ENCODE results near the gene CHMP2A. TPM values are rescaled to one million over a fixed set of nuclear protein-coding genes. Genes with fewer than 3 reads are reported as not detected.

Gene CHMP2A
- total and polyA plus RNA-seq, 2 of the 13 experiments (the other 11 are each of a cell fraction or from before 2014, with no cell fraction given), result 49.7 to 55.0 TPM

- peak; percentile 99 for TF ChIP-seq HNRNPLL (IDR thresholded peaks at IDR 0.05; ENCODE audit: low read depth, low read length, poor library complexity, severe bottlenecking)
- 0 out of 2 replicates have a peak, but pooled peaks have one; percentile 77 for TF ChIP-seq ZNF431 (CRISPR knock-in tag; IDR thresholded peaks at IDR 0.05; ENCODE audit: borderline replicate concordance, low read depth)
- peak; percentile 70; the same call in 1 of the 2 replicates for TF ChIP-seq ZFP62 (CRISPR knock-in tag; IDR thresholded peaks at IDR 0.05)
- TF ChIP-seq ZNF225 (CRISPR knock-in tag; IDR thresholded peaks at IDR 0.05), result no peak
- TF ChIP-seq, protein P1, sequence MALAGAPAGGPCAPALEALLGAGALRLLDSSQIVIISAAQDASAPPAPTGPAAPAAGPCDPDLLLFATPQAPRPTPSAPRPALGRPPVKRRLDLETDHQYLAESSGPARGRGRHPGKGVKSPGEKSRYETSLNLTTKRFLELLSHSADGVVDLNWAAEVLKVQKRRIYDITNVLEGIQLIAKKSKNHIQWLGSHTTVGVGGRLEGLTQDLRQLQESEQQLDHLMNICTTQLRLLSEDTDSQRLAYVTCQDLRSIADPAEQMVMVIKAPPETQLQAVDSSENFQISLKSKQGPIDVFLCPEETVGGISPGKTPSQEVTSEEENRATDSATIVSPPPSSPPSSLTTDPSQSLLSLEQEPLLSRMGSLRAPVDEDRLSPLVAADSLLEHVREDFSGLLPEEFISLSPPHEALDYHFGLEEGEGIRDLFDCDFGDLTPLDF (CRISPR knock-in tag; IDR thresholded peaks at IDR 0.05), result peak; percentile 78
- no peak for TF ChIP-seq HNF1A (IDR thresholded peaks at IDR 0.05; ENCODE audit: low read depth)
- peak; percentile 54; the same call in 1 of the 2 replicates for TF ChIP-seq HNF1A (CRISPR knock-in tag; IDR thresholded peaks at IDR 0.05; ENCODE audit: borderline replicate concordance)
- peak; percentile 27; the same call in 1 of the 2 replicates for TF ChIP-seq MIXL1 (CRISPR knock-in tag; IDR thresholded peaks at IDR 0.05)
- no peak for TF ChIP-seq TCF7L2 (IDR thresholded peaks at IDR 0.05; ENCODE audit: low read depth, low read length)
- no peak for TF ChIP-seq ZNF891 (CRISPR knock-in tag; IDR thresholded peaks at IDR 0.05)
- TF ChIP-seq GMEB1 (CRISPR knock-in tag; IDR thresholded peaks at IDR 0.05; ENCODE audit: borderline replicate concordance), result peak; percentile 96
- TF ChIP-seq ZKSCAN8 (CRISPR knock-in tag; IDR thresholded peaks at IDR 0.05; ENCODE audit: borderline replicate concordance), result no peak
- TF ChIP-seq MXD1 (CRISPR knock-in tag; IDR thresholded peaks at IDR 0.05), result peak; percentile 85
- TF ChIP-seq, protein P2, sequence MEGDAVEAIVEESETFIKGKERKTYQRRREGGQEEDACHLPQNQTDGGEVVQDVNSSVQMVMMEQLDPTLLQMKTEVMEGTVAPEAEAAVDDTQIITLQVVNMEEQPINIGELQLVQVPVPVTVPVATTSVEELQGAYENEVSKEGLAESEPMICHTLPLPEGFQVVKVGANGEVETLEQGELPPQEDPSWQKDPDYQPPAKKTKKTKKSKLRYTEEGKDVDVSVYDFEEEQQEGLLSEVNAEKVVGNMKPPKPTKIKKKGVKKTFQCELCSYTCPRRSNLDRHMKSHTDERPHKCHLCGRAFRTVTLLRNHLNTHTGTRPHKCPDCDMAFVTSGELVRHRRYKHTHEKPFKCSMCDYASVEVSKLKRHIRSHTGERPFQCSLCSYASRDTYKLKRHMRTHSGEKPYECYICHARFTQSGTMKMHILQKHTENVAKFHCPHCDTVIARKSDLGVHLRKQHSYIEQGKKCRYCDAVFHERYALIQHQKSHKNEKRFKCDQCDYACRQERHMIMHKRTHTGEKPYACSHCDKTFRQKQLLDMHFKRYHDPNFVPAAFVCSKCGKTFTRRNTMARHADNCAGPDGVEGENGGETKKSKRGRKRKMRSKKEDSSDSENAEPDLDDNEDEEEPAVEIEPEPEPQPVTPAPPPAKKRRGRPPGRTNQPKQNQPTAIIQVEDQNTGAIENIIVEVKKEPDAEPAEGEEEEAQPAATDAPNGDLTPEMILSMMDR (CRISPR knock-in tag; IDR thresholded peaks at IDR 0.05), result peak; percentile 96
- no peak for TF ChIP-seq ZNF446 (CRISPR knock-in tag; IDR thresholded peaks at IDR 0.05)
- TF ChIP-seq ZNF709 (CRISPR knock-in tag; IDR thresholded peaks at IDR 0.05), result no peak
- TF ChIP-seq ISL2 (CRISPR knock-in tag; IDR thresholded peaks at IDR 0.05), result 0 out of 2 replicates have a peak, but pooled peaks have one; percentile 36
- TF ChIP-seq ZNF451 (CRISPR knock-in tag; IDR thresholded peaks at IDR 0.05), result peak; percentile 86
- peak; percentile 50; the same call in 1 of the 2 replicates for TF ChIP-seq CEBPG (CRISPR knock-in tag; IDR thresholded peaks at IDR 0.05)
- peak; percentile 47 for TF ChIP-seq SP2 (CRISPR knock-in tag; IDR thresholded peaks at IDR 0.05)
Observed at GRCh38 chr19:58513694-58514563, 41.0 kb downstream of the CHMP2A start (continued).
